Spleen (tissue), 11 donors: ENCODE data around the gene DYSF. TPM values are rescaled to one million over a fixed set of nuclear protein-coding genes. Genes with fewer than 3 reads are reported as not detected.

Experiments used
- DNase-seq: peaks from one replicate; pipeline ENCODE4 v3.0.0-alpha.2; 2020
- H3K27ac ChIP-seq, 8 donors: fragments of 200-600 bp; sonication (generic) in 7 of 8; 1 replicate in 4 of 8; 2 replicates in 4 of 8; pipeline versions ENCODE4 v1.5.0 to v1.8.0; 2016 to 2021; ENCODE audit warnings: inconsistent platforms in 4 of 8, mild to moderate bottlenecking in 4 of 8, moderate library complexity in 1 of 8
- H3K27me3 ChIP-seq, 7 donors: fragments of 200-600 bp; sonication (generic) in 6 of 7; replicated peaks in 1 of 7; 1 replicate in 4 of 7; 2 replicates in 3 of 7; pipeline versions ENCODE4 v1.5.0 to v1.8.0; 2016 to 2021; ENCODE audit warnings: inconsistent platforms in 3 of 7, mild to moderate bottlenecking in 1 of 7
- H3K36me3 ChIP-seq, 6 donors: fragments of 200-600 bp; sonication (generic) in 5 of 6; 1 replicate in 4 of 6; 2 replicates in 2 of 6; pipeline versions ENCODE4 v1.5.0 to v1.8.0; 2016 to 2021; ENCODE audit warnings: inconsistent platforms in 2 of 6
- H3K4me1 ChIP-seq, 6 donors: fragments of 200-600 bp; sonication (generic) in 5 of 6; 1 replicate in 3 of 6; 2 replicates in 3 of 6; pipeline versions ENCODE4 v1.5.0 to v1.8.0; 2016 to 2021; ENCODE audit warnings: inconsistent platforms in 3 of 6
- H3K4me3 ChIP-seq, 8 donors: fragments of 200-600 bp; sonication (generic) in 7 of 8; 1 replicate in 4 of 8; 2 replicates in 4 of 8; pipeline versions ENCODE4 v1.5.0 to v1.8.0; 2016 to 2021; ENCODE audit warnings: inconsistent platforms in 4 of 8, mild to moderate bottlenecking in 4 of 8, moderate library complexity in 2 of 8
- H3K9me3 ChIP-seq, 8 donors: fragments of 200-600 bp; sonication (generic) in 7 of 8; 1 replicate in 4 of 8; 2 replicates in 4 of 8; pipeline versions ENCODE4 v1.5.0 to v1.8.0; 2016 to 2021; ENCODE audit warnings: inconsistent platforms in 4 of 8
- CTCF ChIP-seq, 11 experiments: fragments of 200-600 bp in 7 of 11; fragments of 450-650 bp in 4 of 11; sonication (generic) in 4 of 11; IDR thresholded peaks in 8 of 11; conservative IDR thresholded peaks in 3 of 11; 1 replicate in 7 of 11; 2 replicates in 4 of 11; pipeline versions ENCODE4 v1.4.0 to v1.8.0; 2016 to 2021; ENCODE audit warnings: antibody characterized with exemption in 11 of 11, inconsistent platforms in 4 of 11, mild to moderate bottlenecking in 1 of 11
- POLR2A ChIP-seq, 3 donors: fragments of 450-650 bp; IDR thresholded peaks; one replicate each; pipeline ENCODE4 v1.5.1; 2017; ENCODE audit warnings: antibody characterized with exemption in 3 of 3, mild to moderate bottlenecking in 1 of 3
- POLR2AphosphoS5 ChIP-seq, 3 donors: sonication (generic); formaldehyde crosslinking; IDR thresholded peaks; one replicate each; pipeline ENCODE4 v1.5.1; 2017; ENCODE audit warnings: antibody characterized with exemption in 3 of 3
- WGBS, 5 donors: extraction: QIAGEN DNeasy Blood & Tissue Kit in 3 of 5; methylation state at CpG; one replicate each; pipeline versions ENCODE4 v1.1.5 to v1.1.7; 2013 to 2018; 5-methylcytosine and 5-hydroxymethylcytosine counted together
- intact Hi-C: fragments of 100-400 bp; cut with DNase I; formaldehyde crosslinking; loops from one replicate; pipeline ENCODE4 v1.15.0; 2023; ENCODE audit warnings: low total_unique reads
- polyA plus RNA-seq, 3 donors: library from polyadenylated mRNA; stranded (reverse); fragments of 200-250 nt; gene quantifications; one replicate each; pipeline ENCODE4 v1.2.1, GENCODE V29; 2013
- total RNA-seq, 7 donors: library from RNA; depleted of rRNA in 3 of 7; stranded (reverse); fragments of >200 nt in 3 of 7; fragmentation: NEBNext Ultra II Directional in 4 of 7; extraction: Animal tissue kit (Norgen Biotek cat#: 25700) in 4 of 7; gene quantifications; one replicate each; pipeline versions ENCODE4 v1.1.0 to v1.2.1, GENCODE V29; 2016 to 2021
- donor health status: healthy with polysubstance abuse.
- donor health status: DM: no; HTN: no; CAD: no; lungs with moderate emphysema.
- donor health status: DM: no; HTN: no; CAD: no.
- donor health status: Bipolar disorder and iron deficiency.
- donor health status: healthy.
- donor health status: DM: no; HTN: no; CAD: no.
- donor health status: DM: yes; HTN: yes; CAD: no.

Gene DYSF
- total and polyA plus RNA-seq, 10 donors, result 4.0 to 287 (median 124) TPM

GRCh38 chr2:71474744-71475397 is 21.5 kb downstream of the DYSF start:
- H3K27me3 ChIP-seq, result peaks cover 0 to 4% (median 0%) of the 10 kb centered on the region in 7 donors
- TF ChIP-seq CTCF (IDR thresholded peaks at IDR 0.05 in 8 of 11, conservative IDR thresholded peaks at IDR 0.05 in 3 of 11), result no peak
- no peak for TF ChIP-seq POLR2A (IDR thresholded peaks at IDR 0.05)
- no peak for TF ChIP-seq POLR2AphosphoS5 (IDR thresholded peaks at IDR 0.05)
- WGBS, 5 donors, result 63 to 73% (median 70%) methylated on average over 9 to 10 of the region's 10 CpGs
- DNase-seq, result peak; percentile 54
- intact Hi-C loops, result no loop called here
- H3K4me3 ChIP-seq, result peak overlapping the region in 1 of 8 donors; percentile 40
- H3K9me3 ChIP-seq, result no peaks in the 10 kb centered on the region
- H3K27ac ChIP-seq, result peak overlapping the region; percentile 51 to 89 (median 84)
- peaks cover 0 to 32% (median 0%) of the 10 kb centered on the region in 6 donors for H3K36me3 ChIP-seq
- H3K4me1 ChIP-seq, result peaks cover 13 to 90% (median 45%) of the 10 kb centered on the region in 6 donors

DNA sequence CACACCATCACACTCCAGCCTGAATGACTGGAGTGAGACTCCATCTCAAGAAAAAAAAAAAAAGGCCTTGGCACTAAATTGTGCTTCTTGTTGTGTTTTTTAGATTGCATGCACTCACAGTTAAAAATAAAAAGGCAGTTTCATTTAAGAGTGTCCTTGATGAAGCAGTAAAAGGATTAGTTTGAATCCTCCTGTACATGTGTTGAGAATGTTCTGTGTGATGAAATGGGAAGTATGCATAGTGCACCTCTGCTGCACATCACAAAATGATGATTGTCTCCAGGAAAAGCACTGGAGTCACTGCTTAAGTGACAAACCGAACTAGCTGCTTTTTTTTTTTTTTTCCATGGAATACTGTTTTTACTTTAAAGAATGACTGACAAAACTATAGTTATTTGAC is 23.1 kb downstream of the DYSF start:
- H3K9me3 ChIP-seq, result no peaks in the 10 kb centered on the region
- peaks cover 13 to 83% (median 41%) of the 10 kb centered on the region in 6 donors for H3K4me1 ChIP-seq
- no peaks in the 10 kb centered on the region for H3K27me3 ChIP-seq
- TF ChIP-seq CTCF (IDR thresholded peaks at IDR 0.05 in 8 of 11, conservative IDR thresholded peaks at IDR 0.05 in 3 of 11), result no peak
- H3K36me3 ChIP-seq, result peaks cover 0 to 42% (median 2%) of the 10 kb centered on the region in 6 donors
- WGBS, 5 donors, result 38 to 64% (median 47%) methylated on average over 1 of the region's 1 CpG
- no peak for DNase-seq
- intact Hi-C loops, result no loop called here
- peak overlapping the region in 7 of 8 donors; percentile 29 to 89 (median 85) for H3K27ac ChIP-seq
- no peak overlapping the region for H3K4me3 ChIP-seq

- 49 to 83% (median 61%) methylated on average over 6 of the region's 6 CpGs for WGBS, 5 donors
- H3K36me3 ChIP-seq, result peaks cover 0 to 48% (median 4%) of the 10 kb centered on the region in 6 donors
- intact Hi-C loops, result no loop called here
- peak in 1 of 3 donors; percentile 38 for TF ChIP-seq POLR2AphosphoS5 (IDR thresholded peaks at IDR 0.05)
- no peak for TF ChIP-seq CTCF (IDR thresholded peaks at IDR 0.05 in 8 of 11, conservative IDR thresholded peaks at IDR 0.05 in 3 of 11)
- peak; percentile 54 for DNase-seq
- no peaks in the 10 kb centered on the region for H3K27me3 ChIP-seq
- H3K4me1 ChIP-seq, result peaks cover 13 to 81% (median 41%) of the 10 kb centered on the region in 6 donors
- peak overlapping the region in 7 of 8 donors; percentile 29 to 89 (median 85) for H3K27ac ChIP-seq
- H3K9me3 ChIP-seq, result no peaks in the 10 kb centered on the region
- H3K4me3 ChIP-seq, result no peak overlapping the region
These were observed 23.9 kb downstream of the DYSF start for GRCh38 chr2:71477231-71477691.

- H3K36me3 ChIP-seq, result peaks cover 0 to 49% (median 5%) of the 10 kb centered on the region in 6 donors
- peak overlapping the region in 5 of 8 donors; percentile 22 to 89 (median 85) for H3K27ac ChIP-seq
- TF ChIP-seq POLR2AphosphoS5 (IDR thresholded peaks at IDR 0.05), result no peak
- no peak for TF ChIP-seq CTCF (IDR thresholded peaks at IDR 0.05 in 8 of 11, conservative IDR thresholded peaks at IDR 0.05 in 3 of 11)
- no peak for TF ChIP-seq POLR2A (IDR thresholded peaks at IDR 0.05)
- no peaks in the 10 kb centered on the region for H3K9me3 ChIP-seq
- intact Hi-C loops, result no loop called here
- no peaks in the 10 kb centered on the region for H3K27me3 ChIP-seq
- peak; percentile 68 for DNase-seq
- 78 to 82% (median 80%) methylated on average over 6 of the region's 6 CpGs for WGBS, 5 donors
- H3K4me3 ChIP-seq, result no peak overlapping the region
- H3K4me1 ChIP-seq, result peaks cover 13 to 78% (median 34%) of the 10 kb centered on the region in 6 donors
These were observed 25.4 kb downstream of the DYSF start for GRCh38 chr2:71478806-71479205.
